GM08714 (cell line): ENCODE measurements around the gene CARMIL1.

Source experiments
- H3K4me3 ChIP-seq: fragments of 200-500 bp; sonication (Bioruptor generic); 2 replicates; pipeline ENCODE4 v1.5.1; 2014; ENCODE audit warnings: mild to moderate bottlenecking, low read length, inconsistent platforms
- ZNF274 ChIP-seq: IDR thresholded peaks from 2 replicates; pipeline ENCODE4 v1.6.1; 2012; ENCODE audit warnings: mild to moderate bottlenecking, low read depth, low read length

The CARMIL1 gene

DNA sequence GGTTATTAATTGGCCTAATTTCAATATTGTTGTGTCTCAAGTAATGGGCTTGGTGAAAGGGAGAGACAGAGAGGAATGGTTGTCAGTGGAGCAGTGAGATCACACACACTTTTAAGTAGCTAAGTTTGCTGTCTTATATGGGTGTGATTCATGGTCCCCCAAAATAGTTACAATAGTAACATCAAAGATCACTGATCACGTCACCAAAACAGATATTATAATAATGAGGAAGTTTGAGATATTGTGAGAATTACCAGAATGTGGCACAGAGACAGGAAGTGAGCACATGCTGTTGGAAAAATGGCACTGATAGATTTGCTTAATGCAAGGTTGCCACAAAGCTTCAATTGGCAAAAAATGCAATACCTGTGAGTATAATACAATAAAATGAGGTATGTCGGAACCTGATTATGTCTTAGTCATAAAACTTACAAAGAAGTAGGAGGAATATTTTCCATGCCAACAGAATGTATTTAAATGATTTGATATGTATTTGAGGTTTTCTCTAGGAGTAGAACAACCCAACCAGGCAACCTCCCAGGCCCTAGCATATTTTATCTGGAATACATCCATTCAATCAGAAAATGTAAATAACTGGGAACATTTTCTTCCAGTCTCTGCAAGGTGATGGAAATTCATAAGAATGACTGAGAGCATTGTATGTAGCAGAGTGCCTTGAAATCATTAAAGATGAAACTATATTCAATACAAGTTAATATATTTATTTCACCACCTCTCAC lies 167.8 kb downstream of the CARMIL1 start:
- H3K4me3 ChIP-seq: no peak overlapping the region
- TF ChIP-seq ZNF274: no peak

DNA sequence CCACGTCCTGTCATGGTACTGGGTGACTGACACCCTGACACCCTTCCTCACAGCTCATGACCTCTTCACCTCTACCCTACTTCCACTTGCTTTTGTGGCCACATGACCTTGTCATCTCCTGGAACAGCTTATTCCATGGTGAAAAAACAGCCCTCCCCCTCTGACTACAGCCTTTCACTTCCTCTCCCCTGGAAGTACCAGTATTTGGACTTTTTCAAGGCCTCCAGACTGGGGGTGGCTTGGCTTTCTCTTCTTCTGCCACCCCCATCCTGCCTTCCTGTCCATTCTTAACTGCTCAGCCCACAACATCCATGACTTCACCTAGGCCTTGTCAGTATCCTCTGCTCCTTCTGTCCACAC lies 168.4 kb downstream of the CARMIL1 start:
- TF ChIP-seq ZNF274: no peak
- H3K4me3 ChIP-seq: no peak overlapping the region

DNA sequence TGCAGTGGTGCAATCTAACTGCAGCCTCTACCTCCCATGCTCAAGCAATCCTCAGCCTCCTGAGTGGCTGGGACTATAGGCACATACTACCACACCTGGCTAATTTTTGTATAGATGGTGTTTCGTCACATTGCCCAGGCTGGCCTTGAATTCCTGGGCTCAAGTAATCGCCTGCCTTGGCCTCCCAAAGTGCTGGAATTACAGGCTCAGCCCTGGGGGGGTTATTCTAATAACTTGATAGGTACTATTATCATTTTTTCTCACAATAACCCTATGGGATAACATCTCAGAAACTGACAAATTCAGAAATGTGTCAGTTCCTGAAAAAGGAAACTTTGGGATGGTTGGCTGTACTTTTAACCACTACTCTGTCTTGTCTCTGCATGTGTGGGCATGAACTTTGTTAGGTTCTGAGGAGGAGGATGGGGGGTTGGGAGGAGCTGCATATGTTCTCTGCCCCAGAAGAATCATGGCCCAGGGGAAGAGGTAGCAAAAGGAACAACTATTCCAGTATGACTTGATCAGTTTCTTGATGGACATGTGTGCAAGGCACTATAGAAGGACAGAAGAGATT lies 169.9 kb downstream of the CARMIL1 start:
- H3K4me3 ChIP-seq: no peak overlapping the region
- no peak for TF ChIP-seq ZNF274

DNA sequence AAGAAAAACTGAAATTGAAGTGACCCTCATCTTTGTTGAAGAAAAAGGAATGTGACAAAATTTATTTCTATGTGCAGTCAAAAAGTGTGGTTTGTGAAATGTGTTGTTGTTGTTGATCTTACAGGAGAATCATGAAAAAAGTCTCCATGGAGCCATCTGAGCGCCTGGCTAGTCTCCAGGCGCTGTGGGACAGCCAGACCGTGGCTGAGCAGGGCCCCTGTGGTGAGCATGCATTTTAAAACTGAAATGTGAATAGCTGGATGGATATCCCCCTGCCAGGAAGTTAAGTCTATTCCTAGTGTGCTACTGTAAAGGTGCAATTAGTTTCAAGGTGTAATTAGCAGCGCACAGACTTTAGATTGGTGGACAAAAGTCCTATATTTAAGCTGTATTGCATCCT lies 170.6 kb downstream of the CARMIL1 start:
- no peak for TF ChIP-seq ZNF274
- H3K4me3 ChIP-seq: no peak overlapping the region

DNA sequence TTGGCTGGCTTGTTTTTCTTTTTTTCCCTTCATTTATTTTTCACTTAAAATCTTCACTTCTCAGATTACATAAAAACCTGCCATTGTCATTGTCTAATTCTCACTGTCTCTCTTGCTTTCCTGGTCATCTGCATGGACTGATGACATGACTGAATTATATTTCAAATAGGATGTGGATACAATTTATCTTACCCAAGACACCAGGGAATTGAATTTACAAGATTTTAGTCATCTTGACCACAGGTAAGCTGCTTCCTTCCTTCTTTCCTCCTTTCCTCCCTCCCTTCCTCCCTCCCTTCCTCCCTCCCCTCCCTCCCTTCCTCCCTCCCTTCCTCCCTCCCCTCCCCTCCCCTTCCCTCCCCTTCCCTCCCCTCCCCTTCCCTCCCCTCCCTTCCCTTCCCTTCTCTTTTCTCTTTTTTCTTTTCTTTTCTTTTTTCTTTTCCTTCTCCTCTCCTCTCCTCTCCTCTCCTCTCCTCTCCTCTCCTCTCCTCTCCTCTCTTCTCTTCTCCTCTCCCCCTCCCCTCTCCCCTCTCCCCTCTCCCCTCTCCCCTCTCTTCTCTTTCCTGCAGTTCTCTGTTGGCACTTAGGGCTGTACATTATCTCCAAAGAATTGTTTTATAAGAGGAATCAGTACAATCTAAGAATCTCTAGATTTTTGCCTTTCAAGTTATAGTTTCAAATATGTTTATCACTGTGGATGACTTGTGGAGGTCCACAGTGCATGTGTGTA lies 171.5 kb downstream of the CARMIL1 start:
- no peak overlapping the region for H3K4me3 ChIP-seq
- no peak for TF ChIP-seq ZNF274

DNA sequence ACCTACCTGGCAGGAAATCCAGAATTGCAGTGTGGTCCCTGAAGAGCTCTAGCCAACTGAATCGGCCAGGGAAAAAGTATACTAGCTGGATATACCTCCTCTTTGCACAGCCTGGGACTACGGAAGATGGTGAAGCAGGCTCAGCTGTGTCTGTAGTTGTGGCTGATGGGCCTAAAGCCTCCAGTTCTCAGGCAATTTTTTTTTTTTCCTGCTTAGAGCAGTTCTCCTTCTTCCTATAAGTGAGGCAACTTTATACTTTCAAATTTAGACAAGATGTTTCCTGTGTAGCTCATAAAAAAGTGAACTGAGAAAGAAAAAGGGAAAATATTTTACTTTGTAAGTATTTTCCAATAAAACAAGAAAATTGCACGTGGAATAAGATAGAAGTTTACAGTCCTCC lies 172.9 kb downstream of the CARMIL1 start:
- H3K4me3 ChIP-seq: no peak overlapping the region
- TF ChIP-seq ZNF274: no peak

DNA sequence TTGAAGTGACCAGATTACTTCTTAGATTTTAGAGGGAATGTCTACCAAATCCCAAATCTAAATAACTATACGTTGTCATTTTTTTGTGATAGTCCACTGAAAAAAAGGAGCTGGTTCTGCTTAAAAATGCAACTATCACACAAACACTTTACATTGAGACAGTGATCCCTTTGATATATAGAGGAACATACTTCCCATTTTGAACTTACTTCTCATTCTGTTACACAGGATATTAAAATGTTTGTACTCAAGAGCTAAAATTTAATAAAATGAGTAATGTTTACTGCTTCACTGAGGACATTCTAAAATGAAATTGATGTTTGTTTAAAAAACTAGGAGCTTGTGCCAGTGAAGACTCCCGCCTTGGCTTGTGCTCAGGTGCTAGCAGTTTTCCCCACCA lies 174.1 kb downstream of the CARMIL1 start:
- no peak overlapping the region for H3K4me3 ChIP-seq
- TF ChIP-seq ZNF274: no peak

DNA sequence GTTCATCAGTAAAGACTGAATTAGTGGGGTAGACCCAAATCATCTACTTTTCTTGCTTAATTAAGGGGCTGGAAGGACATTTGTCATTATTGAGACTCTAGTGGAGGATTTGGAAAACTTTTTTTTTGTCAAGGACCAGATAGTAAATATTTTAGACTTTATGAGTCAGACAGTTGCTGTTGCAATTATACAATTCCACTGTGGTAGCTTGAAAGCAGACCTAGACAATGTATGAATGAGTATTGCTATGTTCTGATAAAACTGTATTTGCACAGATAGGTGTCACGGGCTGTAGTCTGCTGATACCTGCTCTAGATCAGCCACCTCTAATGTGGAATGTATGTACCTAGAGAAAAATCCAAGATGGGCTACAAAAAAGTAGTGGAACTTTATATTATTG lies 175.0 kb downstream of the CARMIL1 start:
- no peak overlapping the region for H3K4me3 ChIP-seq
- no peak for TF ChIP-seq ZNF274

DNA sequence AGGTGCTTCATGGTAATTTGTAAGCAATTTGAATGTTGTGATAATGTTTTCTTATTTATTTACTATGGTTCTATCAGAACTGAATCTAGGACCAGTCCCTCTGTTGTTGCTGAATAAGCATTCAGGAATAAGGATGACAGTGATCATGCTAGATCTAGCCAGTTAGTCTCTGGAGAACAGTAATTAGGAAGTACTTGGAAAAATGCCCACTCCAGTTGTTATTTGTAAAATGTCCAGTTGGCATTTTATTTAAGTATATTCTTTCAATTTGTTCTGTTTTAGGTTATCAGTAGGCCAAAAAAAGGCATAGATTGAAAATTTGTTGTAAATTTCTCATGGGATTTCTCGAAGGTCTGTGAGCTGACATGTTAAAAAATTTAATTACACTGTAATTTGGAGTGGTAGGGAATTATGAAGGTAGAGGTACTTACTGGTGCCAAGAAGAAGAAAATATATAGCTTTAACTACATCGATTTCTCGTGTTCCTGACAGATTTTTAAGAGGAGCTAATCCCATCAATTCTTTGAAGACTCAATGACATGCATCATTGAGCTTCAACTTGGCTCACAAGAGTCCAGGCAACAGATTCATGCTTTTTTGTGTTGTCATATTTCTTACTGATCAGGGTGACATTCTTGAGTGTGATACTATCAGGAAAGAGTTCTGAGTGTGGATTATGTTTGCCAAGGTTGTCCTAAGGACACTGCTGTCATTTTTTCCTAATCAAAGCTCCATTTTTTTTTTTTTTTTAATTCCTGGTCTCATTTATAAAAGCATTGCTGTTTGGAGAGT lies 177.3 kb downstream of the CARMIL1 start:
- no peak for TF ChIP-seq ZNF274
- no peak overlapping the region for H3K4me3 ChIP-seq

DNA sequence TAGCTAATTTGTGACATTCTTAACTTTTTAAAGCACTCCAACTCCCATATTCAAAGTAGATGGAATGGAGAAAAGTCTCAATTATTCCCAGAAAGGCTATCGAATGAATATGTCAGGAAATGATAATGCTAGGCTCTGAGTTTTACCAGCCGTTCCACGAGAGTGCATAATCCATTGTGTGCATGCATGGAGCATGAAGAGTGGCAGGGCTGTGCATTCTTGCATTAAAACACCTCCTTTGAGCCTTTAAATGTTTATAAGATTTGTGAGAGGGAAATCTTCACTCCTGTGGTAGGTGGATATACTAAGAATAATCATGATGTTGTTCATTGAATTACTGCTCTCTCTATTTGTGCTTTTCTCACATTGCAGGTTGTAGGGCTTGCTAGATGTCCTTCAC lies 178.3 kb downstream of the CARMIL1 start:
- TF ChIP-seq ZNF274: no peak
- no peak overlapping the region for H3K4me3 ChIP-seq

DNA sequence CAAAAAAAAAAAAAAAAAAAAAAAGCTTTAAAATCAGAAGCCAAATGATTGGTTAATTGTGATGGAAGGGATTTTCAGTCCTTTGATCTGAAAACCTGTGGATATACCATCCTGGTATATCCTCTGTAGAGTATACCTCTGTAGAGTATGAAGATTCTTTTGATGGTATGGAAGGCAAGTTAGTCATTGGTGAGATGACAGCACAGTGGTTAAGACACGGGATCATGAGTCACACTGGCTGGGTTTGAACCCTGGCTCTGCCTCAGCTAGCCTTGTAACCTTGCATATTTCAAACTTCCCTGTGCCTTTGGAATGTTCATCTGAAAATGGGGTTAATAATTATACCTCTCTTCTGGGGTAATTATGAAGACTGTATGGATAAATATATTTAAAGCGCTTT lies 179.3 kb downstream of the CARMIL1 start:
- TF ChIP-seq ZNF274: no peak
- no peak overlapping the region for H3K4me3 ChIP-seq

DNA sequence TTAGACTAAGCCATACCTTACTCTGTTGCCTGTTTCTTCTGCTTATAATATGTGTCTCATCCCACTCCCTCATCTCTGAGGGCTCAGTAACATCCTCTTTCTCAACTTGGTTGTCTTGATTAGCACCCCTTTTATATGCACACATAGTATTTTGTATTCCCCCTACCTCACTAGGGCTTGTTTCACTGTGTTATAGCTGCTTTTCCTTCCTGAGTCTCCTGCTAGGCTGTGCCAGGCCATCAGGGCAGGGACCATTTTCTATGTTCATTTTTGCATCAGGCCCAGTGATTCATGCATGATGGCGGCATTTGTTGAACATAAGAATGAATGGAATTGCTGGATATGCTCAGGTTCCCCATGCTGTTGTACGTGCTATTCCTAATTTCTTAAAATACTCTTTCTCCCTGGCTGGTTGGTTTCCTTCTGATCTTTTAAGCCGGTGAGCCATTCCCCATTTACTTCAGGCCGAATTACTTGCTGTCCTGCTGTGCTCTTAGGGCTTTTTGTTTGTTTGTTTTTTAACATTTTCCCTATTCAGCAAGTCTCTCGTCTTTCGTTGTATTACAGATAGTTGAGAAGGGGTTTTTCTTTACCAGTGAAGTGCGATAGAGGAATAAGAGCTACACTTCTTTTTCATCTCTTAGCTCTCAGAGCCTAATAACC lies 183.2 kb downstream of the CARMIL1 start:
- no peak overlapping the region for H3K4me3 ChIP-seq
- TF ChIP-seq ZNF274: no peak

DNA sequence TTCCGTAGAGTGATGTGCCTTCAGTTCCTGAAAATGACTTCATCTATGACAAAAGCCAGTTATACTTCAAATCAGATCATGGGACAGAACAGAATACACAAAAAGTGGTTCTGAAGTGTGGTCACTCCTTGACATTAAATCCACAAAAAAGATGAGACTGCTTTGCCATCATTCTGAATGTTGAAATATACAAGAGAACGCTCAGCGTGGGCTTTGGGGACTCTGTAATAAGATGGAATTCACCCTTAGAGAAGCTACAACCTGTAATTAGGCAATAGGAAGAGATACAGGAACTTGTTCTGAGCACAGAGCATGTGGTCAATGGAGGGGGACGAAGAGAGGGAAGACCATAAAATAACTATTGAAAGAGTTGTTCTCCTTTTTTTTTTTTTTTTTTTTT lies 184.3 kb downstream of the CARMIL1 start:
- TF ChIP-seq ZNF274: no peak
- H3K4me3 ChIP-seq: no peak overlapping the region

DNA sequence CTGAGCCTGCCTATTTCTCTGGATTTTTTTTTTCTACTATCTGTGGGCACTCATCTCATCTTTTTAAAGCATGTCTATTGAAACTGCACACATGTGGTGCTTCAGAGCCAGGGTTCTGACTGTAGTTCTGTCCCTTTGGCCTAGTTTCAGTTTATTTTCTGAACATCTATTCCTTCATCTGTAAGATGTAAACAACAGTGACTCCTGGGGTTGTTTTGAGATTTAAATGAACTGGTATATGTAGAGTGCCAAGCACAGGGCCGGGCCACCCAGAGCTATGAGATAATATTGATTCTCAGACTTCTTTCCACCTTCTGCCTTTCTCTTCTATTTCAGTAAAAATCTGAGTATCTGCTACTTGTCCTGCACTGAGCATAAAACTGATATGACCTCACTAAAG lies 185.1 kb downstream of the CARMIL1 start:
- no peak for TF ChIP-seq ZNF274
- no peak overlapping the region for H3K4me3 ChIP-seq
